GM23338 (cell line): ENCODE measurements around the gene ART1.

Experiments used
- CREB1 ChIP-seq: fragments of 250-450 bp; sonication (Bioruptor Pico); IDR thresholded peaks from 2 replicates; pipeline ENCODE4 v1.5.0; 2020; ENCODE audit warnings: low read depth, mild to moderate bottlenecking, moderate library complexity
- ETS1 ChIP-seq: IDR thresholded peaks from 2 replicates; pipeline ENCODE4 v1.6.1; 2016; ENCODE audit warnings: antibody characterized with exemption
- EZH2 ChIP-seq: fragments of 200-600 bp; sonication (generic); IDR thresholded peaks from one replicate; pipeline ENCODE4 v1.8.0; 2017; ENCODE audit warnings: antibody characterized with exemption, mild to moderate bottlenecking, low read depth; ENCODE audit not compliant: unreplicated experiment
- EZH2phosphoT487 ChIP-seq: fragments of 200-600 bp; sonication (generic); IDR thresholded peaks from one replicate; pipeline ENCODE4 v1.8.1; 2018; ENCODE audit warnings: antibody characterized with exemption; ENCODE audit not compliant: unreplicated experiment
- JUNB ChIP-seq: IDR thresholded peaks from one replicate; pipeline ENCODE4 v1.6.1; 2016; ENCODE audit warnings: antibody characterized with exemption; ENCODE audit not compliant: unreplicated experiment
- NANOG ChIP-seq: IDR thresholded peaks from 2 replicates; pipeline ENCODE4 v1.6.1; 2016; ENCODE audit warnings: antibody characterized with exemption, borderline replicate concordance
- POLR2AphosphoS5 ChIP-seq: IDR thresholded peaks from 2 replicates; pipeline ENCODE4 v1.6.1; 2016; ENCODE audit warnings: antibody characterized with exemption, low read depth
- STAT1 ChIP-seq: IDR thresholded peaks from one replicate; pipeline ENCODE4 v1.6.1; 2016; ENCODE audit warnings: antibody characterized with exemption; ENCODE audit not compliant: unreplicated experiment
- ZNF114 ChIP-seq: fragments of 250-450 bp; sonication (Bioruptor Pico); IDR thresholded peaks from 2 replicates; pipeline ENCODE4 v1.5.0; 2020; ENCODE audit warnings: mild to moderate bottlenecking, moderate library complexity
- ZNF331 ChIP-seq: fragments of 250-450 bp; sonication (Bioruptor Pico); IDR thresholded peaks from 2 replicates; pipeline ENCODE4 v1.5.0; 2020; ENCODE audit warnings: low read depth, mild to moderate bottlenecking, moderate library complexity
- TF ChIP-seq, protein P1 (sequence below), 2 experiments: fragments of 200-600 bp in 1 of 2; sonication (generic) in 1 of 2; conservative IDR thresholded peaks; 2 replicates each; pipeline versions ENCODE4 v1.5.1 to v1.6.1; 2016 to 2017; ENCODE audit warnings: antibody characterized with exemption in 2 of 2, low read depth in 2 of 2, mild to moderate bottlenecking in 2 of 2, moderate library complexity in 1 of 2
- TF ChIP-seq, protein P2 (sequence below): IDR thresholded peaks from one replicate; pipeline ENCODE4 v1.6.1; 2018; ENCODE audit warnings: antibody characterized with exemption; ENCODE audit not compliant: unreplicated experiment

DNA sequence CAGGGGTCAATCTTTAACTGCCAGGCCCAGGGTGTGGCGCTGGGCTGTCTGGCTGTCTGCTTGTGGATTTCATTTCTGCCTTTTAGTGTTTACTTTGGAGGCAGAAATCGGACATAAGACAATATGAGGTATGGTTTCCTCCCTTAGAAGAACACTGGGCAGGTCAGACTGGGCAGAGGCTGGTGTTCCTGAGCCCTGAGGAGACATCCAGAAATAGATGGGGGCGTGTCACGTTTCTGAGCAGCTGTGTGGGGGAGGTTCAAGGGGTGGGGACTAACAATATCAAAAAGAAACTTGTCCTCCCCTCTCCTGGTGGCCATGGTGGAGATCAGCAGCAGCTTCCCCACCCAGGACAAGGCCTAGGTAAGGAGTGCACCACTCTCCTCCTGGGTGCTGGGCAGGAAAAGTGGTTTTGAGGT is at the start of gene ART1:
- TF ChIP-seq EZH2 (no peak), EZH2phosphoT487 (no peak), NANOG (no peak), STAT1 (no peak), POLR2AphosphoS5 (no peak), JUNB (no peak), CREB1 (no peak), ZNF331 (CRISPR knock-in tag) (no peak), ZNF114 (CRISPR knock-in tag) (no peak), ETS1 (no peak)
- TF ChIP-seq, protein P1, sequence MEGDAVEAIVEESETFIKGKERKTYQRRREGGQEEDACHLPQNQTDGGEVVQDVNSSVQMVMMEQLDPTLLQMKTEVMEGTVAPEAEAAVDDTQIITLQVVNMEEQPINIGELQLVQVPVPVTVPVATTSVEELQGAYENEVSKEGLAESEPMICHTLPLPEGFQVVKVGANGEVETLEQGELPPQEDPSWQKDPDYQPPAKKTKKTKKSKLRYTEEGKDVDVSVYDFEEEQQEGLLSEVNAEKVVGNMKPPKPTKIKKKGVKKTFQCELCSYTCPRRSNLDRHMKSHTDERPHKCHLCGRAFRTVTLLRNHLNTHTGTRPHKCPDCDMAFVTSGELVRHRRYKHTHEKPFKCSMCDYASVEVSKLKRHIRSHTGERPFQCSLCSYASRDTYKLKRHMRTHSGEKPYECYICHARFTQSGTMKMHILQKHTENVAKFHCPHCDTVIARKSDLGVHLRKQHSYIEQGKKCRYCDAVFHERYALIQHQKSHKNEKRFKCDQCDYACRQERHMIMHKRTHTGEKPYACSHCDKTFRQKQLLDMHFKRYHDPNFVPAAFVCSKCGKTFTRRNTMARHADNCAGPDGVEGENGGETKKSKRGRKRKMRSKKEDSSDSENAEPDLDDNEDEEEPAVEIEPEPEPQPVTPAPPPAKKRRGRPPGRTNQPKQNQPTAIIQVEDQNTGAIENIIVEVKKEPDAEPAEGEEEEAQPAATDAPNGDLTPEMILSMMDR (conservative IDR thresholded peaks at IDR 0.05; ENCODE audit: low read depth in 2 of 2): no peak
- TF ChIP-seq, protein P2, sequence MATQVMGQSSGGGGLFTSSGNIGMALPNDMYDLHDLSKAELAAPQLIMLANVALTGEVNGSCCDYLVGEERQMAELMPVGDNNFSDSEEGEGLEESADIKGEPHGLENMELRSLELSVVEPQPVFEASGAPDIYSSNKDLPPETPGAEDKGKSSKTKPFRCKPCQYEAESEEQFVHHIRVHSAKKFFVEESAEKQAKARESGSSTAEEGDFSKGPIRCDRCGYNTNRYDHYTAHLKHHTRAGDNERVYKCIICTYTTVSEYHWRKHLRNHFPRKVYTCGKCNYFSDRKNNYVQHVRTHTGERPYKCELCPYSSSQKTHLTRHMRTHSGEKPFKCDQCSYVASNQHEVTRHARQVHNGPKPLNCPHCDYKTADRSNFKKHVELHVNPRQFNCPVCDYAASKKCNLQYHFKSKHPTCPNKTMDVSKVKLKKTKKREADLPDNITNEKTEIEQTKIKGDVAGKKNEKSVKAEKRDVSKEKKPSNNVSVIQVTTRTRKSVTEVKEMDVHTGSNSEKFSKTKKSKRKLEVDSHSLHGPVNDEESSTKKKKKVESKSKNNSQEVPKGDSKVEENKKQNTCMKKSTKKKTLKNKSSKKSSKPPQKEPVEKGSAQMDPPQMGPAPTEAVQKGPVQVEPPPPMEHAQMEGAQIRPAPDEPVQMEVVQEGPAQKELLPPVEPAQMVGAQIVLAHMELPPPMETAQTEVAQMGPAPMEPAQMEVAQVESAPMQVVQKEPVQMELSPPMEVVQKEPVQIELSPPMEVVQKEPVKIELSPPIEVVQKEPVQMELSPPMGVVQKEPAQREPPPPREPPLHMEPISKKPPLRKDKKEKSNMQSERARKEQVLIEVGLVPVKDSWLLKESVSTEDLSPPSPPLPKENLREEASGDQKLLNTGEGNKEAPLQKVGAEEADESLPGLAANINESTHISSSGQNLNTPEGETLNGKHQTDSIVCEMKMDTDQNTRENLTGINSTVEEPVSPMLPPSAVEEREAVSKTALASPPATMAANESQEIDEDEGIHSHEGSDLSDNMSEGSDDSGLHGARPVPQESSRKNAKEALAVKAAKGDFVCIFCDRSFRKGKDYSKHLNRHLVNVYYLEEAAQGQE: no peak
